Neutrophil (primary cell): Measurements from ENCODE around the gene LCN15.
A peak's percentile ranks its signal among the peaks of the same experiment; 100 is the strongest.

ENCODE experiments used
- H3K27ac ChIP-seq: fragments of 200-600 bp; sonication (generic); 2 replicates; pipeline ENCODE4 v1.5.1; 2016; ENCODE audit warnings: mild to moderate bottlenecking, moderate library complexity
- H3K27me3 ChIP-seq: fragments of 200-600 bp; sonication (generic); 2 replicates; pipeline ENCODE4 v1.6.0; 2016; ENCODE audit warnings: mild to moderate bottlenecking
- H3K36me3 ChIP-seq: fragments of 200-600 bp; sonication (generic); 2 replicates; pipeline ENCODE4 v1.5.1; 2017
- H3K4me1 ChIP-seq, 2 experiments: fragments of 200-600 bp in 1 of 2; sonication (generic) in 1 of 2; 1 replicate in 1 of 2; 2 replicates in 1 of 2; pipeline versions ENCODE4 v1.5.1 to v1.6.1; 2013 to 2016; ENCODE audit warnings: low read depth in 1 of 2, low read length in 1 of 2, mild to moderate bottlenecking in 1 of 2, moderate library complexity in 1 of 2; ENCODE audit not compliant: control insufficient read depth in 1 of 2, insufficient read depth in 1 of 2
- H3K4me3 ChIP-seq, 2 experiments: fragments of 200-600 bp in 1 of 2; sonication (generic) in 1 of 2; 1 replicate in 1 of 2; 2 replicates in 1 of 2; pipeline ENCODE4 v1.5.1; 2013 to 2016; ENCODE audit warnings: low read depth in 1 of 2, low read length in 1 of 2, mild to moderate bottlenecking in 1 of 2, moderate library complexity in 1 of 2
- H3K9me3 ChIP-seq: fragments of 200-600 bp; sonication (generic); 2 replicates; pipeline ENCODE4 v1.5.1; 2016
- TF ChIP-seq, protein P1 (sequence below): fragments of 200-600 bp; sonication (generic); IDR thresholded peaks from 2 replicates; pipeline ENCODE4 v1.5.1; 2016; ENCODE audit warnings: antibody characterized with exemption

Gene LCN15, protein sequence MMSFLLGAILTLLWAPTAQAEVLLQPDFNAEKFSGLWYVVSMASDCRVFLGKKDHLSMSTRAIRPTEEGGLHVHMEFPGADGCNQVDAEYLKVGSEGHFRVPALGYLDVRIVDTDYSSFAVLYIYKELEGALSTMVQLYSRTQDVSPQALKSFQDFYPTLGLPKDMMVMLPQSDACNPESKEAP

DNA sequence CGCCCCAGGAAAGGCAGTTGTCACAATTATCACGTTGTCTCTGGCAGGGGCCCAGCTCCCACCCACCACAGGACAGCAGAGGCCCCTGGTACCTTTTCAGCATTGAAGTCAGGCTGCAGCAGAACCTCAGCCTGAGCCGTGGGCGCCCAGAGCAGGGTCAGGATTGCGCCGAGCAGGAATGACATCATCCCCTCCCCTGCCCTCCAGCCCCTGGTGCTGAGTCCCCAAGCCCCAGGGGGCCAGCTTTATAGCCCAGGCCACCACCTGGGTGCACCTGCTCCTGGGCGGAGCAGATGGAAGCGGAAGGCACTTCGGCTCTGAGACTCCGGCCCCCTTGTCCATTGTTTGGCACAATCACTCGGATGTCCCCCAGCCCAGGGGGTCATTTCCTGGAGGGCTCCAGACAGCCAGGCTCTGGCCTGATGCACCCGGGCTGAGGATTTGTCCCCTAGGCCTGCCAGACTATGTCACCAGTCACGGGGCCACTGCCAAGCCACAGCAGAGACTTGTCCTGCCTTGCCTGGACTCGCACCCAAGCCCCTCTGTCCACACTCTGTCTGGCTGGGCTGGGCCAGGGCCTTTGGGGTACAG is at the start of gene LCN15:
LCN15 (minus strand) TSS at position 218 of the 591 bp plus-strand sequence; CDS start at position 188, 30 bp downstream.
- TF ChIP-seq, protein P1, sequence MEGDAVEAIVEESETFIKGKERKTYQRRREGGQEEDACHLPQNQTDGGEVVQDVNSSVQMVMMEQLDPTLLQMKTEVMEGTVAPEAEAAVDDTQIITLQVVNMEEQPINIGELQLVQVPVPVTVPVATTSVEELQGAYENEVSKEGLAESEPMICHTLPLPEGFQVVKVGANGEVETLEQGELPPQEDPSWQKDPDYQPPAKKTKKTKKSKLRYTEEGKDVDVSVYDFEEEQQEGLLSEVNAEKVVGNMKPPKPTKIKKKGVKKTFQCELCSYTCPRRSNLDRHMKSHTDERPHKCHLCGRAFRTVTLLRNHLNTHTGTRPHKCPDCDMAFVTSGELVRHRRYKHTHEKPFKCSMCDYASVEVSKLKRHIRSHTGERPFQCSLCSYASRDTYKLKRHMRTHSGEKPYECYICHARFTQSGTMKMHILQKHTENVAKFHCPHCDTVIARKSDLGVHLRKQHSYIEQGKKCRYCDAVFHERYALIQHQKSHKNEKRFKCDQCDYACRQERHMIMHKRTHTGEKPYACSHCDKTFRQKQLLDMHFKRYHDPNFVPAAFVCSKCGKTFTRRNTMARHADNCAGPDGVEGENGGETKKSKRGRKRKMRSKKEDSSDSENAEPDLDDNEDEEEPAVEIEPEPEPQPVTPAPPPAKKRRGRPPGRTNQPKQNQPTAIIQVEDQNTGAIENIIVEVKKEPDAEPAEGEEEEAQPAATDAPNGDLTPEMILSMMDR: no peak
- H3K27ac ChIP-seq: no peak within 1 kb of the TSS
- H3K4me3 ChIP-seq: no peak within 1 kb of the TSS
- no peaks in the 10 kb centered on the region for H3K36me3 ChIP-seq
- H3K4me1 ChIP-seq: no peaks in the 10 kb centered on the region
- H3K27me3 ChIP-seq: peaks cover 51% of the 10 kb centered on the region
- no peaks in the 10 kb centered on the region for H3K9me3 ChIP-seq

DNA sequence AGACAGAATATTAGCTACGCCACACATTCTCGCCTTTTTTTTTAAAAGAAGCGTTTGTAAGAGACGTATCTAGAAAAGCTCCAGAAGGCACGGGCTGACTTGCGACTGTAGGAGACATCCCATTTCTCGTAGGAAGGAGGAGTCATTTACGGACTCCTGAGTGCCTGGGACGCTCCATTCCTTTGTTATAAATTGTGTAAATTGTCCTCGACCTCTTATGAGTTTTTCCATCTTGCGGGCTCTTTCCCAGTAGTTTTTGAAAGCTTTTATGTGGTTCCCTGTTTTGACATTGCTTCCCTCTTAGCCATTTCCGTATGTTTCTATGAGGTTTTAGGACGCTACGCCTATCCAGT is 44.5 kb upstream of the LCN15 start:
- no peaks in the 10 kb centered on the region for H3K9me3 ChIP-seq
- TF ChIP-seq, protein P1: no peak
- no peaks in the 10 kb centered on the region for H3K27me3 ChIP-seq
- H3K4me1 ChIP-seq: peaks cover 31 to 39% of the 10 kb centered on the region in 2 experiments
- H3K27ac ChIP-seq: peak overlapping the region; percentile 85
- H3K36me3 ChIP-seq: peaks cover 8% of the 10 kb centered on the region
- H3K4me3 ChIP-seq: peak overlapping the region; percentile 76 to 83

DNA sequence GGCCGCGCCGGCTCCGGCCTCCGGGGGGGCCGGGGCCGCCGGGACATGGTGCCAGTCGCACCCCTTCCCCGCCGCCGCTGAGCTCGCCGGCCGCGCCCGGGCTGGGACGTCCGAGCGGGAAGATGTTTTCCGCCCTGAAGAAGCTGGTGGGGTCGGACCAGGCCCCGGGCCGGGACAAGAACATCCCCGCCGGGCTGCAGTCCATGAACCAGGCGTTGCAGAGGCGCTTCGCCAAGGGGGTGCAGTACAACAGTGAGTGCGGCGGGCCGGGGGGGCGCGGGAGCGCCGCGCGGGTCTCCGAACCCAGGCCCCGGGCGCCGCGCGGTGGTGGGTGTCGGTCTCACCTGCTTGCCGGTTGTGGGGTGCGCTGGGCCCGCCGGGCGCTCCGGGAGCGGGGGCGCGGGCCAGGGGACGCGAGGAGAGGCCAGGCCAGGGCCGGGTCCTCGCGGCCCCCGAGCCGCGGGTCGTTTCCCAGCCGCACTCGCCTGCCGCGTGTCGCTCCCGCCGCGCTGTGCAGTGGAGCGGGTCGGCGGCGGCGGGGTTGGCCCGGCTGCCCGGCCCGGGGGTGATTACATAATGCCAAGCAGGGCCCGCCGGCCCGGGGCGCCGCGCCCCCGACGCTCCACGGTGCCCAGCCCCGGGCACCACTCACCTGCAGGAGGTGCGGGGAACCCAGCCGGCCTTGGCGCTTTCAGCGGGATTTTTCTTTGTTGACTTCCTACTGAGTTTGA is 43.9 kb upstream of the LCN15 start:
- Histone ChIP-seq H3K4me3 (peak overlapping the region; percentile 76 to 83), H3K4me1 (peaks cover 31 to 39% of the 10 kb centered on the region in 2 experiments), H3K27ac (peak overlapping the region; percentile 85), H3K36me3 (peaks cover 8% of the 10 kb centered on the region), H3K27me3 (no peaks in the 10 kb centered on the region), H3K9me3 (no peaks in the 10 kb centered on the region)
- TF ChIP-seq, protein P1: no peak

DNA sequence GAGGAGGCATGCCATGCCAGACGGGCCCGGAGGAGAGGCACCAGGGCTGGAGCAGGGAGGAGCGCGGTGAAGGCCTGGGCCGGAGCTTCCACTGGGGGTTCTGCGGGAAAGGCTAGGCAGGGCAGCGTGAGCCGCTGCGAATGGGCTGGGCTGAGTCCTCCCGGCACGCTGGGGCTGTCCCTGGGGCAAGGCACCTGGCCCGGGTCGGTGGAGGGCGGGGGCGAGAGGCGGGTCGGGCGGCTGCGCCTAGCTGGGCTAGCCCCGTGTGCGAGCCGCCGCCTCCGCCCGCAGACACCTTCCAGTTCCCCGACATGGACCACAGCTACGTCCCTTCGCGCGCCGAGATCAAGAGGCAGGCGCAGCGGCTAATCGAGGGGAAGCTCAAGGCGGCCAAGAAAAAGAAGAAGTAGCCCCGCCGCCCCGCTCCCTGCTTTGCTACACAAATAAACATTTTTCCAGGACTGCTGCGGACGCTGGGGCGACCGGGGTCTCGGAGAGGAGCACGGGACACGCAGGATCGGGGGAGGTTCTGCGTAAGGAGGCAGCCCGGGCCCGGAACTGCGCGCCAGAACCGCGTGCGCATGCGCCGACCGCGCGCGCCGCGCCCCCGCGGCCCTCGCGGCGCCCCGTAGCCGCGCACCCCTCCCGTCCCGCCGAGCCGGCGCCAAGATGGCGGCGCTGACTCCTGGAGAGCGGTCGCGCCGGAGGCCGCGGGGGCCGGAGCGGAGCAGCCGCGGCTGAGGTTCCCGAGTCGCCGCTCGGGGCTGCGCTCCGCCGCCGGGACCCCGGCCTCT is 43.2 kb upstream of the LCN15 start, which contains the start of gene RABL6:
RABL6 (plus strand) TSS at position 668 of the 794 bp plus-strand sequence. CDS start 249 bp downstream, outside the sequence.
- Histone ChIP-seq H3K36me3 (peaks cover 8% of the 10 kb centered on the region), H3K27me3 (peaks cover 2% of the 10 kb centered on the region), H3K27ac (peak within 1 kb of the TSS; percentile 85), H3K9me3 (no peaks in the 10 kb centered on the region), H3K4me3 (peak within 1 kb of the TSS; percentile 76 to 83), H3K4me1 (peaks cover 27 to 34% of the 10 kb centered on the region in 2 experiments)
- TF ChIP-seq, protein P1: peak; percentile 17

DNA sequence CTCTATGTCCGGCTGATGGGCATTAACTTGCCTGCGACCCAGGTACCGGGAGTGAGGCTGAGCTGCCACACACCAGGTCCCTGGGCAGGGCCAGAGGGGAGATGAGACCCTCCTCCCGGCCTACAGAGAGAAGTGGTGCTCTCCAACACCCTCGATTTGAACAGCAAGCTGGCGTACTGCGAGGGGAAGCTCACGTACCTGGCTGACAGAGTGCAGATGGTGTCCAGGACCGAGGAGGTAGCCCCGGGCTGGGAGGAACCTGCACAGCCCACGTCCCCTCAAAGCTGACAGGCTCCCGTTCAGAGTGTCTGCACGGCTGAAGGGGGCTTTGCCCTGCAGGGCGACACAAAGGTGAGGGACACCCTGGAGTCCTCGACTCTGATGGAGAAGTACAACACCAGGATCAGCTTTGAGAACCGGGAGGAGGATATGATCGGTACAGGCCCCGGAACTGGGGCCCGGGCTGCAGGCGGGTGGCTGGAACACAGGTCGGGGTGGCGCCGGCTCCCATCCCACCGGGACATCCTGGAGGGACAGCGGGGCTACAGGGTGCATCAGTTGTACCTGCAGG is 42.4 kb upstream of the LCN15 start:
- H3K27ac ChIP-seq: peak overlapping the region; percentile 85
- peaks cover 8% of the 10 kb centered on the region for H3K36me3 ChIP-seq
- H3K4me1 ChIP-seq: peaks cover 26 to 30% of the 10 kb centered on the region in 2 experiments
- TF ChIP-seq, protein P1: no peak
- H3K4me3 ChIP-seq: peak overlapping the region; percentile 73 to 83
- peaks cover 9% of the 10 kb centered on the region for H3K27me3 ChIP-seq
- no peaks in the 10 kb centered on the region for H3K9me3 ChIP-seq
